GM19239 (cell line): ENCODE results near the gene PREX1.
"Not testable (repeated sequence)": the region's sequence is repeated elsewhere in the genome, so short reads cannot be mapped to it uniquely, and the experiment has no call there.

Experiments used
- DNase-seq: peaks from one replicate; pipeline ENCODE4 v3.0.0; 2011; ENCODE audit warnings: low spot score; ENCODE audit not compliant: insufficient read length
- FAIRE-seq: peaks from 2 replicates; lab custom pipeline; 2011; peaks lifted over from hg19 to GRCh38; lab: Jason Lieb, UNC

PREX1 gene

GRCh38 chr20:48846516-48847492, 19.0 kb upstream of the PREX1 start:
- DNase-seq (no peak), FAIRE-seq (peak; percentile 97)

- FAIRE-seq (no peak), DNase-seq (no peak)
Observed at GRCh38 chr20:48845721-48846306, 18.0 kb upstream of the PREX1 start.

- FAIRE-seq (no peak), DNase-seq (no peak)
Observed at GRCh38 chr20:48844996-48845395, 17.2 kb upstream of the PREX1 start.

- FAIRE-seq, DNase-seq: not testable (repeated sequence)
Observed at GRCh38 chr20:48843896-48844295, 16.1 kb upstream of the PREX1 start.

- DNase-seq (no peak), FAIRE-seq (no peak)
Observed at GRCh38 chr20:48843057-48843806, 15.4 kb upstream of the PREX1 start.

- DNase-seq (no peak), FAIRE-seq (no peak)
Observed at GRCh38 chr20:48841875-48842529, 14.2 kb upstream of the PREX1 start.

- FAIRE-seq = no peak
- DNase-seq = no peak
Observed at GRCh38 chr20:48841196-48841874, 13.5 kb upstream of the PREX1 start.

GRCh38 chr20:48839154-48839917, 11.5 kb upstream of the PREX1 start:
- FAIRE-seq = peak; percentile 76
- DNase-seq = no peak

GRCh38 chr20:48837014-48837413, 9.2 kb upstream of the PREX1 start:
- DNase-seq (no peak), FAIRE-seq (no peak)

GRCh38 chr20:48835390-48835789, 7.6 kb upstream of the PREX1 start:
- DNase-seq (no peak), FAIRE-seq (no peak)

- no peak for FAIRE-seq
- DNase-seq = no peak
Observed at GRCh38 chr20:48834278-48834677, 6.5 kb upstream of the PREX1 start.

GRCh38 chr20:48832405-48832730, 4.6 kb upstream of the PREX1 start:
- FAIRE-seq (peak; percentile 72), DNase-seq (no peak)

- FAIRE-seq = no peak
- no peak for DNase-seq
Observed at GRCh38 chr20:48831718-48832404, 4.1 kb upstream of the PREX1 start.

- DNase-seq = no peak
Observed at GRCh38 chr20:48830826-48831318, 3.1 kb upstream of the PREX1 start.

GRCh38 chr20:48829940-48830339, 2.1 kb upstream of the PREX1 start:
- FAIRE-seq (no peak), DNase-seq (no peak)

More at GRCh38 chr20:48830826-48831318, 3.1 kb upstream of the PREX1 start:
- no peak for FAIRE-seq

GRCh38 chr20:48828734-48829460, 1.1 kb upstream of the PREX1 start:
- FAIRE-seq (peak; percentile 54), DNase-seq (no peak)

GRCh38 chr20:48826883-48827771, 672 bp downstream of the PREX1 start:
- DNase-seq = no peak
- FAIRE-seq = peak; percentile 48
